Fibroblast of skin of left biceps (primary cell): ENCODE data around the gene ZMYM5.
"Not testable (repeated sequence)": the region's sequence is repeated elsewhere in the genome, so short reads cannot be mapped to it uniquely, and the experiment has no call there.

ENCODE experiments used
- DNase-seq, 2 experiments: peaks; one replicate each; pipeline ENCODE4 v3.0.0-alpha.2; 2013; ENCODE audit warnings: low read depth in 2 of 2

Gene ZMYM5

GRCh38 chr13:19818223-19818842, 45.1 kb downstream of the ZMYM5 start:
- no peak for DNase-seq

GRCh38 chr13:19817510-19818158, 45.8 kb downstream of the ZMYM5 start:
- no peak for DNase-seq

GRCh38 chr13:19817106-19817505, 46.3 kb downstream of the ZMYM5 start:
- no peak for DNase-seq

GRCh38 chr13:19815842-19816241, 47.6 kb downstream of the ZMYM5 start:
- DNase-seq, result not testable (repeated sequence)

GRCh38 chr13:19810996-19811881, 52.2 kb downstream of the ZMYM5 start:
- no peak for DNase-seq

GRCh38 chr13:19810151-19810550, 53.3 kb downstream of the ZMYM5 start:
- no peak for DNase-seq

GRCh38 chr13:19805765-19806164, 57.7 kb downstream of the ZMYM5 start:
- DNase-seq, result no peak

- DNase-seq, result no peak
These were observed 67.5 kb downstream of the ZMYM5 start for GRCh38 chr13:19795956-19796355.

- no peak for DNase-seq
These were observed 68.8 kb downstream of the ZMYM5 start for GRCh38 chr13:19794631-19795030.

- no peak for DNase-seq
These were observed 71.4 kb downstream of the ZMYM5 start for GRCh38 chr13:19791953-19792537.

- peak; percentile 86 to 88 for DNase-seq
These were observed 80.4 kb downstream of the ZMYM5 start, which contains the start of gene PSPC1 for GRCh38 chr13:19782727-19783682. Gene PSPC1 (minus strand): TSS chr13:19782945. CDS start chr13:19782757, 188 bp downstream.

GRCh38 chr13:19782049-19782726, 81.3 kb downstream of the ZMYM5 start:
- peak; percentile 0 to 16 for DNase-seq

GRCh38 chr13:19781526-19781925, 81.9 kb downstream of the ZMYM5 start:
- DNase-seq, result no peak

GRCh38 chr13:19780753-19781418, 82.6 kb downstream of the ZMYM5 start:
- not testable (repeated sequence) for DNase-seq
